ENCODE data around the gene APBB2.
"Not testable (repeated sequence)": the region's sequence is repeated elsewhere in the genome, so short reads cannot be mapped to it uniquely, and the experiment has no call there.

Gene APBB2

GRCh38 chr4:41059411-41059810 lies 154.9 kb downstream of the APBB2 start:
- DNase-seq = not testable (repeated sequence)

- DNase-seq = no peak
Measured at GRCh38 chr4:41058426-41058825, 155.9 kb downstream of the APBB2 start.

GRCh38 chr4:41057467-41057866 lies 156.9 kb downstream of the APBB2 start:
- DNase-seq = no peak

- DNase-seq = no peak
Measured at GRCh38 chr4:41052287-41052686, 162.1 kb downstream of the APBB2 start.

GRCh38 chr4:41050880-41051775 lies 163.2 kb downstream of the APBB2 start:
- no peak for DNase-seq

GRCh38 chr4:41050116-41050515 lies 164.2 kb downstream of the APBB2 start:
- DNase-seq = no peak

GRCh38 chr4:41049176-41049575 lies 165.2 kb downstream of the APBB2 start:
- DNase-seq = not testable (repeated sequence)

- no peak for DNase-seq
Measured at GRCh38 chr4:41044791-41045190, 169.6 kb downstream of the APBB2 start.

- DNase-seq = no peak
Measured at GRCh38 chr4:41044165-41044564, 170.2 kb downstream of the APBB2 start.

GRCh38 chr4:41043465-41043864 lies 170.9 kb downstream of the APBB2 start:
- DNase-seq = no peak

- no peak for DNase-seq
Measured at GRCh38 chr4:41041551-41041950, 172.8 kb downstream of the APBB2 start.

GRCh38 chr4:41039317-41039716 lies 175.0 kb downstream of the APBB2 start:
- peak in 1 of 3 experiments; percentile 26 for DNase-seq

GRCh38 chr4:41038304-41038703 lies 176.0 kb downstream of the APBB2 start:
- DNase-seq = no peak

GRCh38 chr4:41029098-41029497 lies 185.2 kb downstream of the APBB2 start:
- no peak for DNase-seq

- no peak for DNase-seq
Measured at GRCh38 chr4:41028392-41029076, 185.8 kb downstream of the APBB2 start.

- no peak for DNase-seq
Measured at GRCh38 chr4:41026971-41027370, 187.4 kb downstream of the APBB2 start.

GRCh38 chr4:41025824-41026223 lies 188.5 kb downstream of the APBB2 start:
- DNase-seq = no peak

GRCh38 chr4:41024556-41025491 lies 189.5 kb downstream of the APBB2 start:
- DNase-seq = peak in 1 of 3 experiments; percentile 24

GRCh38 chr4:41022116-41022515 lies 192.2 kb downstream of the APBB2 start:
- no peak for DNase-seq

- DNase-seq = no peak
Measured at GRCh38 chr4:41015016-41015675, 199.2 kb downstream of the APBB2 start.

GRCh38 chr4:41014158-41014557 lies 200.2 kb downstream of the APBB2 start:
- DNase-seq = no peak

GRCh38 chr4:41013746-41014145 lies 200.6 kb downstream of the APBB2 start:
- DNase-seq = no peak

Data from NCI-H1417 (cell line).